Lower leg skin (tissue), 4 donors: ENCODE measurements around the gene ZBTB20. TPM values are rescaled to one million over a fixed set of nuclear protein-coding genes. Genes with fewer than 3 reads are reported as not detected.

Experiments
- DNase-seq, 2 donors: peaks; one replicate each; pipeline ENCODE4 v3.0.0-alpha.2; 2019; ENCODE audit warnings: low spot score in 2 of 2
- H3K4me3 ChIP-seq: fragments of 200-600 bp; sonication (generic); 2 replicates; pipeline ENCODE4 v1.5.1; 2017; ENCODE audit warnings: mild to moderate bottlenecking, low read depth; ENCODE audit not compliant: poor library complexity, severe bottlenecking
- POLR2A ChIP-seq, 2 donors: fragments of 450-650 bp; IDR thresholded peaks; one replicate each; pipeline ENCODE4 v1.6.1; 2016 to 2017; ENCODE audit warnings: antibody characterized with exemption in 2 of 2, mild to moderate bottlenecking in 1 of 2, moderate library complexity in 1 of 2
- WGBS, 2 donors: methylation state at CpG; one replicate each; pipeline ENCODE4 v1.1.5; 2018; 5-methylcytosine and 5-hydroxymethylcytosine counted together
- intact Hi-C: fragments of 100-400 bp; cut with DNase I; formaldehyde crosslinking; loops from one replicate; pipeline ENCODE4 v1.15.0; 2023; ENCODE audit warnings: low total_unique reads
- total RNA-seq, 4 donors: library from RNA; depleted of rRNA; stranded (reverse); fragments of >200 nt; gene quantifications; one replicate each; pipeline ENCODE4 v1.1.0, GENCODE V29; 2016
- TF ChIP-seq, protein P1 (sequence below), 3 donors: fragments of 450-650 bp; IDR thresholded peaks; one replicate each; pipeline ENCODE4 v1.5.1; 2016; ENCODE audit warnings: antibody characterized with exemption in 3 of 3, mild to moderate bottlenecking in 3 of 3, moderate library complexity in 2 of 3

The ZBTB20 gene
- total RNA-seq, 4 donors from 2014 or later: 22.5 to 41.9 (median 33.1) TPM

DNA sequence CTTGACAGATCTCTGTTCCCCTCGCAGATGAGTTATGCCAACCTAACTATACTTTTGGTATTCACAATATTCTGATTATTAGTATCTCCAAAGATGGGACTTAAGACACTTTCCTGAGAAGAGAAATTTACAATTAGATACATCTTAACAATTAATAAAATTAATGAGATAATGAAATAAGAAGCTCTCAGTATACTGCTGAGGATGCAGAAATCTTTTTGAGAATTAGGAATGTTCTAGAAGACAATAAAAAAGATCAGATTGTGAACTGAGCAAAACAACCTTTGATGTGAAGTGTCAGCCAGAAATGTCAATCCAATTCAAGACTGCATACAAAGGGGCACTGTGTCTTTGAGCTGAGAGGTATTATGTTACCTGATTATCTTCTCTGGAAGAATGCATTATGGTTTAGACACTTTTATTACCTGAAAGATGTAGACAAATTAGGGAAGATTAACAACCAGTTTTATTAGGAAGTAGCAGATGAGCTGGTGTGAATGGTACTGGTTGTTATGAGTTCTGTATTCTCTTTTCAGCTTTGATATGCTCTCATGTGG, 590.4 kb downstream of the ZBTB20 start:
- 97 to 98% methylated on average over 1 of the region's 1 CpG for WGBS, 2 donors
- no peak for DNase-seq

DNA sequence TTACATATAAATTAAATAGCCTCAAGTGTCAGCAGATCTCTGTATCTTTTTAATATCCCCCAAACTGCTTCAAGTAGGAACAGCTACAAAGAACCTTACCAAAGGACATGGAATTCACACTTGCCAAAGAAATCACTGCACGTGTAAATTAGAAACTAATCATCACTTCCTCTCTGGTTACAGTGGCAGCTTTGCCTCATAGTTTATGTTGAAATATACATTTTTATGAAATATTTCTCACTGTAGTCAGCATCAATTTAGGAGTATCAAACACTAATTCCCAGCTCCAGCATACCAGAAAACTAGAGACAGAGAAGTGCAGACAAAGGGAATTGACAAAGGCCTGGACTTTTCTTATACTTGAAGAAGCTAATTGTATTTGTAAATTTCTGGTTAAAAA, 592.4 kb downstream of the ZBTB20 start:
- TF ChIP-seq, protein P1, sequence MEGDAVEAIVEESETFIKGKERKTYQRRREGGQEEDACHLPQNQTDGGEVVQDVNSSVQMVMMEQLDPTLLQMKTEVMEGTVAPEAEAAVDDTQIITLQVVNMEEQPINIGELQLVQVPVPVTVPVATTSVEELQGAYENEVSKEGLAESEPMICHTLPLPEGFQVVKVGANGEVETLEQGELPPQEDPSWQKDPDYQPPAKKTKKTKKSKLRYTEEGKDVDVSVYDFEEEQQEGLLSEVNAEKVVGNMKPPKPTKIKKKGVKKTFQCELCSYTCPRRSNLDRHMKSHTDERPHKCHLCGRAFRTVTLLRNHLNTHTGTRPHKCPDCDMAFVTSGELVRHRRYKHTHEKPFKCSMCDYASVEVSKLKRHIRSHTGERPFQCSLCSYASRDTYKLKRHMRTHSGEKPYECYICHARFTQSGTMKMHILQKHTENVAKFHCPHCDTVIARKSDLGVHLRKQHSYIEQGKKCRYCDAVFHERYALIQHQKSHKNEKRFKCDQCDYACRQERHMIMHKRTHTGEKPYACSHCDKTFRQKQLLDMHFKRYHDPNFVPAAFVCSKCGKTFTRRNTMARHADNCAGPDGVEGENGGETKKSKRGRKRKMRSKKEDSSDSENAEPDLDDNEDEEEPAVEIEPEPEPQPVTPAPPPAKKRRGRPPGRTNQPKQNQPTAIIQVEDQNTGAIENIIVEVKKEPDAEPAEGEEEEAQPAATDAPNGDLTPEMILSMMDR (IDR thresholded peaks at IDR 0.05): no peak
- no peak for TF ChIP-seq POLR2A (IDR thresholded peaks at IDR 0.05)
- no peak overlapping the region for H3K4me3 ChIP-seq
- intact Hi-C loops: loop anchor here (5.0 kb wide), 1 partner anchor 613 kb away; no protein-coding TSS in a partner anchor
- DNase-seq: no peak
- WGBS, 2 donors: 52 to 61% methylated on average over 1 of the region's 1 CpG

More for the DNA sequence above, 590.4 kb downstream of the ZBTB20 start:
- H3K4me3 ChIP-seq: no peak overlapping the region
- TF ChIP-seq, protein P1 (IDR thresholded peaks at IDR 0.05): no peak
- TF ChIP-seq POLR2A (IDR thresholded peaks at IDR 0.05): no peak
- intact Hi-C loops: loop anchor here (5.0 kb wide), 1 partner anchor 611 kb away; no protein-coding TSS in a partner anchor

DNA sequence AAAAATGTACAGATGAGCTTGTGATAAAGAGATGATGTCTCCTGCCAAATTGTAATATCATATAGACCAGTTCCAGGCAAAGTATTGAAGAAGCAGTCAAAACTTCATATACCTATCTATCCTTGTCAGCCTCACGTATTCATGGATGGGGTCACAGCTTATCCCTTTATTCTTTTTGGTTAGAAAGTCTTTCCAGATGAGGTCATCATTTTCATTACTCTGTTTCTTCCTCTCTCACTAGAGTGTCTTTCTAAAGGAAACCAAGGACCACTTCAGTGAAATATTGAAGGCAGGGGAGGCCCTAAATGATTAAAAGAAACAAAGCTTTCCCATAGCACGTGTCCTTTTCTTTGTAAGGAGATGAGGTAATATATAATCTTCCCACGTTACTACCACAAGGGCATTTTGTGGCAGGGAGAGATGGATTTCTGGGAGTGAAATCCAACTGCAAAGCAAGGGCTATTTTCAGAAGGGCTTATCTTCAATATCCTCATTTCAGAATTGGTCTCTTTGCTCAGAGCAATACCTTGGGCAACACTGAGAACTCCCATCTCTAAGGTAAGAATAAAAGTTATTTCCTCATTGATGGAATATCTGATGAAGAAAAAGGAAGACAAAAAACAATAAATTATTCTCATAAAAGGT, 593.0 kb downstream of the ZBTB20 start:
- TF ChIP-seq POLR2A (IDR thresholded peaks at IDR 0.05): no peak
- TF ChIP-seq, protein P1 (IDR thresholded peaks at IDR 0.05): no peak

DNA sequence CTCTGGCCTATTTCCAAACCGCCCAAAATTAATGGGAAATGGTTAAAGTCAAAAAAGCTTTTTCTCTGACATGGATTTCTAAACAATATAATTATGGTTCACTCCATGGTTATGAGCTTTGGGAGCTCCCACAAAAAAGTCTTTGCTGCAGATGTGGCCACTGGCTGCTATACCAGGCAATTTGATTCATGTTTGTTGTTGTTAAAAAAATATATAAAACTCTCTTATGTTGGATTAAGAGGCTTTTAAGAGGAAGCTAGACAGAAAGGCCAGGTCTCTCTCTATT, 594.6 kb downstream of the ZBTB20 start:
- intact Hi-C loops: no loop called here
- no peak for DNase-seq
- TF ChIP-seq, protein P1 (IDR thresholded peaks at IDR 0.05): no peak
- TF ChIP-seq POLR2A (IDR thresholded peaks at IDR 0.05): no peak
- H3K4me3 ChIP-seq: no peak overlapping the region
- 91 to 92% methylated on average over 1 of the region's 1 CpG for WGBS, 2 donors

More for the DNA sequence above, 593.0 kb downstream of the ZBTB20 start:
- DNase-seq: no peak
- 81 to 88% methylated on average over 3 of the region's 3 CpGs for WGBS, 2 donors
- no peak overlapping the region for H3K4me3 ChIP-seq
- intact Hi-C loops: no loop called here

DNA sequence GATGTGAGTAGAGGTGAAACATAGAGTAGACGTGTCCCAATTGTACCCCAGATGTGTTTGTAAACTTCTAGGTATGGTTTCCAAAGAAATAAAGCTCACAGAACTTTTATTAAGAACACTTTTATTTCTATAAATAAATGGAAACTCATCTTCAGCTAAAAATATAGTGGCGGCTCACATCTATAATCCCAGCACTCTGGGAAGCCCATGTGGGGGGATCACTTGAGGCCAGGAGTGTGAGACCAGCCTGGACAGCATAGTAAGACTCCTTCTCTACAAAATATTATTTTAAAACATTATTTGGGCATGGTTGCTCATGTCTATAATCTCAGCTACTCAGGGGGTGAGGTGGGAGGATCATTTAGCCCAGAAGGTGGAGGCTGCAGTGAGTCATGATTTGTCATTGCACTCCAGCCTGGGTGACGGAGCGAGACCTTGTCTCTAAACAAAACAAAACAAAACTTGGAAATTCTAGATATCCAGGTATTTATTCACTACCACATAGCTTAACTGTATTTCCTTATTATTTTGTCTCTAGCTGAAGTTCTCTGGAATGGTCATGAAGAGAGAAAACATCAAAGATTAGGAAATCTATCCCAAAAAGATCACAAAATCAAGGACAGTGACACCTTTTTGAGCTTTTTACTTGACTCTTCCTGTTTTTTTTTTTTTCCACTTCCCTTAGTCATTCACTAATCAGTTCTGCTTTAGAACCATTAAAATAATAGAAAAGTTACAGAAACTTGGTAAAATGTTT, 595.1 kb downstream of the ZBTB20 start:
- H3K4me3 ChIP-seq: no peak overlapping the region
- 86 to 91% methylated on average over 4 of the region's 4 CpGs for WGBS, 2 donors
- TF ChIP-seq, protein P1 (IDR thresholded peaks at IDR 0.05): no peak
- TF ChIP-seq POLR2A (IDR thresholded peaks at IDR 0.05): no peak
- no peak for DNase-seq
- intact Hi-C loops: no loop called here
